ENCODE data around the gene AATF.

The AATF gene

GRCh38 chr17:36922175-36922574 lies 26.6 kb upstream of the AATF start:
- no peak overlapping the region for H3K4me3 ChIP-seq (ENCODE audit: low read length)
- DNase-seq (ENCODE audit: low read depth), result no peak
- no peak for TF ChIP-seq CTCF (conservative IDR thresholded peaks at IDR 0.05; ENCODE audit: low read depth, low read length)

DNA sequence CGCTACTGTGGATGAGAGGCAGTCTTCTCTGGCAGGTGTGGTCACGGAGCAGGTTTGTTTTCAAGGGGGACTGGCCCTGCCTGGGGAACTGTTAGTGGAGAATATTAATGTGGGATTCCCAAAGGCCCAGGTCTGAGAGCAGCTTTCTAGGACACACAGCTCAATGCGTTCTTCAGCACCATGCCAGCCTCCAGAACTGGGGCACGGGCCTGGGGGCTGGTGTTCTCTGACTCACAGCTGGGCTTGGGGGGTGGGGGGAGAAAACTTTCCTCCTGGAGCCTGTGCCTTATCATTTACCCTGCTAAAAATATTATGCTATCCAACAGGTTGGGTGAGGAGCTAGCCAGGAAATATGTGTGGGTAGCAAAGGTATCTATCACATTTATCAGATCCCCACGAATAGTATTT lies 24.9 kb upstream of the AATF start:
- no peak for DNase-seq (ENCODE audit: low read depth)
- no peak overlapping the region for H3K4me3 ChIP-seq (ENCODE audit: low read length)
- no peak for TF ChIP-seq CTCF (conservative IDR thresholded peaks at IDR 0.05; ENCODE audit: low read depth, low read length)

DNA sequence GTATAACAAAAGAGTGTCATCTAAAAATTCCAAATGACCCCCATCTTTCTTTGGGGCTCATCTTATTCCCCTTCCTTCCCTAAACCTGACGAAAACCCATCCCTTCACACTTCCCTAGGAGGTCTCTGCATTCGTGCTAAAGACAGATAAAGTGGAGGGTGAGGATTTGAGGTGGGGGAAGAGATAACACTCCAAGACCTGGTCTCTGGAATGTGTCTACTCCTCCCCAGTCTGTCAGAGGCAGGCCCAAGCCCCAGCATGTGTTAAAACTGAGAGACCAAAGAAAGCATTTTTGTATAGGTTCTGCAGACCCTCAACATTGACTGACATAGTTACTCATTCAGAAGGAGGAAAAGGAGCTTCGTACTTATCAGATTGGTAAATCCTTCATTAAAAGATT lies 22.5 kb upstream of the AATF start:
- no peak overlapping the region for H3K4me3 ChIP-seq (ENCODE audit: low read length)
- no peak for TF ChIP-seq CTCF (conservative IDR thresholded peaks at IDR 0.05; ENCODE audit: low read depth, low read length)
- no peak for DNase-seq (ENCODE audit: low read depth)

DNA sequence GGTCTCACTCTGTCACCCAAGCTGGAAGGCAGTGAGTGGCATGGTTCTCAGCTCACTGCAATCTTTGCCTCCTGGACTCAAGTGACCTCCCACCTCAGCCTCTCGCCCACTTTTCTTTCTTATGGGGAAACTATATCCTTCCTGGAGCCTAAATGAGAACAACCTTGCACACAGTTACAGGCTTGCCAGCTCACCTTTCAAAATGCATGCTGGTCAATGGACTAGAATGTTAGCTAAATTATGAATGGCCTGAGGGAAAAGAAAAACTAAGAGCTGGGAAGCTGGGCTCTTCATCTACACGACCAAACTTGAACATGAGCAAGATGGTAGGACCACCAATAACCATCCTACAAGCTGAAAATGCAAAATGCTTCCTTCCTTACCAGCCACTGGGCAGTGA lies 22.1 kb upstream of the AATF start:
- no peak for DNase-seq (ENCODE audit: low read depth)
- H3K4me3 ChIP-seq (ENCODE audit: low read length), result no peak overlapping the region
- TF ChIP-seq CTCF (conservative IDR thresholded peaks at IDR 0.05; ENCODE audit: low read depth, low read length), result no peak

DNA sequence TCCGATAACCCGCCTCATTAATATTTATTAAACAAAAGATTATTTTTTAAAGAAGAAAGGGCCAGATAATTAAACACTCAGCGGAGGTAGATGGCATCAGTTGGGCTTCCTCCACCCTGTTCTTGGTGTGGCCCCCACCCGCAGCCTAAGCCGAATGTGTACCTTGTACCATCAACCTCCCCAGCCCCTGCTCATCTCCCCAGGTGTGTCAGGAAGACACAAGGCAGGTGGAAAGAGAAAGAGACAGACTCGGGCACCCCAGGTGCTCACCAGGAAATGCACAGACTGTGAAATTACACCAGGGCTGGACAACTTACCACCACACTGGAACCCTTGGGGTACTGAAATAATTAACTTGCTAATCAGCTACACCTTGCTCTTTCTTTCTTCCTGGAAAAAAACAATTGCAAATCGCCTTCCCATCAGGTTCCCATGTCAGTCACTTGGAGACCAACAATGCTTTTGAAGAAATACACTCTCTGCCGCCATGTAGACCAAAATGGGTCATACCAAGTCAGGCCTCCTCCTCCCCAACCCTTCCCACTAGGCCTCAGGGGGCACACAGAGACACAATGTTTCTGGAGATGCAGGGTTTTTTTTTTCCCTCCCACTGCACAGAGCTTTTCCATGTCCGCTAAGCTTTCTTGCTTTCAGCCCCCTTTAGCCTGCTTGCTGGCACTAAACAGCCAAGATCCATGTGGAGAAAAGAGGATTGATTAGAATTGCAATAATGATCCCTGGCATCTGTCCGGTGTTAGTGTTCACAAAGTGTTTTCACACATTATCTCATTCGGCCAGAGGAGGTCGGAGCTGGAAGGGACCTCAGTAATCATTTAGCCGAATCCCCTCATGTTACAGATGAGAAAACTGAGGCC lies 20.0 kb upstream of the AATF start:
- no peak for TF ChIP-seq CTCF (conservative IDR thresholded peaks at IDR 0.05; ENCODE audit: low read depth, low read length)
- no peak for DNase-seq (ENCODE audit: low read depth)
- H3K4me3 ChIP-seq (ENCODE audit: low read length), result no peak overlapping the region

GRCh38 chr17:36929851-36930582 lies 18.7 kb upstream of the AATF start:
- TF ChIP-seq CTCF (conservative IDR thresholded peaks at IDR 0.05; ENCODE audit: low read depth, low read length), result no peak
- H3K4me3 ChIP-seq (ENCODE audit: low read length), result no peak overlapping the region
- no peak for DNase-seq (ENCODE audit: low read depth)

DNA sequence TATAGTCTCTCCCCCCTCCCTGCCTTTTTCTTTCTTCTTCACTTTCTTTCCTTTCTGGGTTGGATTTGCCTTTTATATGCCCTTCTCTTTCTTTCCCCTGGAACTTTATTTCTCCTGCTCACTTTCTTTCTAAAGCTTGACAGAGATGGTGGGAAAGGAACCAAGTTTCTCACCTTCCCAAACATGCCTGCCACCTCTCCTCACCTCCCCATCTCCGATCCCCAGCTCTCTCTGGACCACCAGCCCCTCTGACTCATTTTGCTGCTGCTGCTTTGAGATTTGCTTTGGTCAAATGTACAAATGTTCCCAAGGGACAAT lies 18.2 kb upstream of the AATF start:
- TF ChIP-seq CTCF (conservative IDR thresholded peaks at IDR 0.05; ENCODE audit: low read depth, low read length), result no peak
- H3K4me3 ChIP-seq (ENCODE audit: low read length), result no peak overlapping the region
- DNase-seq (ENCODE audit: low read depth), result no peak
